Activated naive CD8-positive, alpha-beta T cell treated with anti-CD3 and anti-CD28 coated beads for 36 hours (primary cell): Measurements from ENCODE around the gene DLEC1. TPM values are rescaled to one million over a fixed set of nuclear protein-coding genes. Genes with fewer than 3 reads are reported as not detected.

Experiments
- DNase-seq: peaks from one replicate; pipeline ENCODE4 v3.0.0; 2021
- H3K27ac Mint-ChIP-seq: one replicate; pipeline ENCODE4 v1.8.0; 2022; ENCODE audit warnings: mild to moderate bottlenecking, moderate library complexity, mixed read lengths
- H3K27me3 Mint-ChIP-seq: one replicate; pipeline ENCODE4 v1.8.0; 2022; ENCODE audit warnings: mild to moderate bottlenecking, mixed read lengths
- H3K36me3 Mint-ChIP-seq: one replicate; pipeline ENCODE4 v1.8.0; 2021; ENCODE audit warnings: mild to moderate bottlenecking, mixed read lengths
- H3K4me1 Mint-ChIP-seq: one replicate; pipeline ENCODE4 v1.8.0; 2021; ENCODE audit warnings: mixed read lengths
- H3K4me3 Mint-ChIP-seq: one replicate; pipeline ENCODE4 v1.8.0; 2022; ENCODE audit warnings: mild to moderate bottlenecking, moderate library complexity, mixed read lengths
- H3K9me3 Mint-ChIP-seq: one replicate; pipeline ENCODE4 v1.8.0; 2022; ENCODE audit warnings: mixed read lengths
- total RNA-seq, 2 experiments: library from RNA; stranded (reverse); gene quantifications; one replicate each; pipeline ENCODE4 v1.2.3, GENCODE V29; 2021

DLEC1 gene
- total RNA-seq, 2 experiments from 2014 or later: 0.12 to 0.52 TPM

- no peaks in the 10 kb centered on the region for H3K27me3 Mint-ChIP-seq
- peak overlapping the region; percentile 40 for H3K27ac Mint-ChIP-seq
Observed at GRCh38 chr3:38119248-38119544, 80.2 kb downstream of the DLEC1 start.

GRCh38 chr3:38119821-38120692, 81.0 kb downstream of the DLEC1 start:
- peaks cover 14% of the 10 kb centered on the region for H3K4me1 Mint-ChIP-seq
- no peak overlapping the region for H3K27ac Mint-ChIP-seq
- DNase-seq: no peak
- no peak overlapping the region for H3K4me3 Mint-ChIP-seq
- no peaks in the 10 kb centered on the region for H3K27me3 Mint-ChIP-seq
- H3K9me3 Mint-ChIP-seq: no peaks in the 10 kb centered on the region
- H3K36me3 Mint-ChIP-seq: peaks cover 12% of the 10 kb centered on the region

More at GRCh38 chr3:38119248-38119544, 80.2 kb downstream of the DLEC1 start:
- no peaks in the 10 kb centered on the region for H3K9me3 Mint-ChIP-seq
- DNase-seq: no peak
- H3K4me1 Mint-ChIP-seq: peaks cover 14% of the 10 kb centered on the region
- peaks cover 9% of the 10 kb centered on the region for H3K36me3 Mint-ChIP-seq
- H3K4me3 Mint-ChIP-seq: no peak overlapping the region

GRCh38 chr3:38120693-38121450, 81.9 kb downstream of the DLEC1 start:
- peak overlapping the region; percentile 63 for H3K27ac Mint-ChIP-seq
- H3K4me3 Mint-ChIP-seq: no peak overlapping the region
- no peaks in the 10 kb centered on the region for H3K27me3 Mint-ChIP-seq
- peaks cover 15% of the 10 kb centered on the region for H3K36me3 Mint-ChIP-seq
- DNase-seq: no peak
- H3K4me1 Mint-ChIP-seq: peaks cover 10% of the 10 kb centered on the region
- H3K9me3 Mint-ChIP-seq: no peaks in the 10 kb centered on the region

- no peaks in the 10 kb centered on the region for H3K9me3 Mint-ChIP-seq
- no peak overlapping the region for H3K4me3 Mint-ChIP-seq
- peaks cover 15% of the 10 kb centered on the region for H3K36me3 Mint-ChIP-seq
- H3K27ac Mint-ChIP-seq: no peak overlapping the region
- no peak for DNase-seq
- H3K4me1 Mint-ChIP-seq: peaks cover 10% of the 10 kb centered on the region
- H3K27me3 Mint-ChIP-seq: no peaks in the 10 kb centered on the region
Observed at GRCh38 chr3:38121451-38121831, 82.4 kb downstream of the DLEC1 start.

- Mint-ChIP-seq H3K27me3 (no peaks in the 10 kb centered on the region), H3K4me1 (peaks cover 10% of the 10 kb centered on the region), H3K27ac (no peak overlapping the region), H3K4me3 (no peak overlapping the region), H3K36me3 (peaks cover 15% of the 10 kb centered on the region), H3K9me3 (no peaks in the 10 kb centered on the region)
- no peak for DNase-seq
Observed at GRCh38 chr3:38121832-38122461, 82.9 kb downstream of the DLEC1 start.

- Mint-ChIP-seq H3K9me3 (no peaks in the 10 kb centered on the region), H3K36me3 (peaks cover 15% of the 10 kb centered on the region), H3K27ac (peak overlapping the region; percentile 54), H3K27me3 (no peaks in the 10 kb centered on the region), H3K4me1 (peaks cover 10% of the 10 kb centered on the region), H3K4me3 (no peak overlapping the region)
- no peak for DNase-seq
Observed at GRCh38 chr3:38122712-38123290, 83.8 kb downstream of the DLEC1 start.

GRCh38 chr3:38124324-38125122, 85.5 kb downstream of the DLEC1 start:
- H3K36me3 Mint-ChIP-seq: peaks cover 19% of the 10 kb centered on the region
- no peaks in the 10 kb centered on the region for H3K27me3 Mint-ChIP-seq
- DNase-seq: no peak
- no peak overlapping the region for H3K27ac Mint-ChIP-seq
- no peak overlapping the region for H3K4me3 Mint-ChIP-seq
- H3K9me3 Mint-ChIP-seq: no peaks in the 10 kb centered on the region
- H3K4me1 Mint-ChIP-seq: peaks cover 6% of the 10 kb centered on the region

GRCh38 chr3:38125305-38126120, 86.5 kb downstream of the DLEC1 start:
- Mint-ChIP-seq H3K27ac (no peak overlapping the region), H3K4me1 (peaks cover 10% of the 10 kb centered on the region), H3K4me3 (no peak overlapping the region), H3K9me3 (no peaks in the 10 kb centered on the region), H3K27me3 (no peaks in the 10 kb centered on the region), H3K36me3 (peaks cover 23% of the 10 kb centered on the region)
- no peak for DNase-seq

GRCh38 chr3:38126121-38126892, 87.3 kb downstream of the DLEC1 start:
- H3K4me3 Mint-ChIP-seq: no peak overlapping the region
- DNase-seq: no peak
- H3K27me3 Mint-ChIP-seq: no peaks in the 10 kb centered on the region
- H3K36me3 Mint-ChIP-seq: peaks cover 22% of the 10 kb centered on the region
- H3K9me3 Mint-ChIP-seq: no peaks in the 10 kb centered on the region
- no peak overlapping the region for H3K27ac Mint-ChIP-seq
- H3K4me1 Mint-ChIP-seq: peaks cover 12% of the 10 kb centered on the region

GRCh38 chr3:38127611-38128302, 88.7 kb downstream of the DLEC1 start:
- Mint-ChIP-seq H3K4me1 (peaks cover 10% of the 10 kb centered on the region), H3K4me3 (no peak overlapping the region), H3K27ac (no peak overlapping the region), H3K27me3 (no peaks in the 10 kb centered on the region), H3K36me3 (peaks cover 20% of the 10 kb centered on the region), H3K9me3 (no peaks in the 10 kb centered on the region)
- no peak for DNase-seq

- H3K36me3 Mint-ChIP-seq: peaks cover 15% of the 10 kb centered on the region
- H3K4me1 Mint-ChIP-seq: peaks cover 10% of the 10 kb centered on the region
- DNase-seq: no peak
- no peaks in the 10 kb centered on the region for H3K27me3 Mint-ChIP-seq
- no peak overlapping the region for H3K4me3 Mint-ChIP-seq
- H3K27ac Mint-ChIP-seq: no peak overlapping the region
- no peaks in the 10 kb centered on the region for H3K9me3 Mint-ChIP-seq
Observed at GRCh38 chr3:38128303-38128655, 89.3 kb downstream of the DLEC1 start.

- Mint-ChIP-seq H3K27ac (no peak overlapping the region), H3K9me3 (no peaks in the 10 kb centered on the region), H3K4me1 (peaks cover 13% of the 10 kb centered on the region), H3K4me3 (no peak overlapping the region), H3K36me3 (peaks cover 15% of the 10 kb centered on the region), H3K27me3 (no peaks in the 10 kb centered on the region)
- no peak for DNase-seq
Observed at GRCh38 chr3:38129058-38129457, 90.0 kb downstream of the DLEC1 start.

GRCh38 chr3:38130631-38131065, 91.6 kb downstream of the DLEC1 start:
- no peak overlapping the region for H3K4me3 Mint-ChIP-seq
- peaks cover 20% of the 10 kb centered on the region for H3K36me3 Mint-ChIP-seq
- H3K27ac Mint-ChIP-seq: no peak overlapping the region
- H3K9me3 Mint-ChIP-seq: no peaks in the 10 kb centered on the region
- peaks cover 27% of the 10 kb centered on the region for H3K4me1 Mint-ChIP-seq
- DNase-seq: no peak
- no peaks in the 10 kb centered on the region for H3K27me3 Mint-ChIP-seq
